Fibroblast of lung (primary cell): ENCODE measurements around the gene RERE. TPM values are rescaled to one million over a fixed set of nuclear protein-coding genes. Genes with fewer than 3 reads are reported as not detected.

Experiments used
- DNase-seq, 2 donors: peaks; one replicate each; pipeline versions ENCODE4 v3.0.0 to v3.0.0-alpha.2; 2010; ENCODE audit warnings: low read depth in 2 of 2
- H2AFZ ChIP-seq: 2 replicates; pipeline ENCODE4 v1.5.1; 2012; ENCODE audit warnings: low read length, control low read depth, inconsistent platforms
- H3K27ac ChIP-seq: 2 replicates; pipeline ENCODE4 v1.5.1; 2011; ENCODE audit warnings: low read length, control low read depth; ENCODE audit not compliant: insufficient read depth
- H3K27me3 ChIP-seq: 2 replicates; pipeline ENCODE4 v1.5.1; 2011; ENCODE audit warnings: mild to moderate bottlenecking, low read length; ENCODE audit not compliant: control insufficient read depth, insufficient read depth
- H3K36me3 ChIP-seq: 2 replicates; pipeline ENCODE4 v1.5.1; 2011; ENCODE audit warnings: low read length; ENCODE audit not compliant: control insufficient read depth, insufficient read depth
- H3K4me1 ChIP-seq: 2 replicates; pipeline ENCODE4 v1.5.1; 2011; ENCODE audit warnings: low read length; ENCODE audit not compliant: control insufficient read depth, insufficient read depth; ENCODE audit errors: extremely low read depth
- H3K4me2 ChIP-seq: 2 replicates; pipeline ENCODE4 v1.5.1; 2011; ENCODE audit warnings: low read length, control low read depth; ENCODE audit not compliant: insufficient read depth; ENCODE audit errors: extremely low read depth
- H3K4me3 ChIP-seq, 4 experiments: fragments of 200-600 bp in 1 of 4; sonication (generic) in 1 of 4; replicated peaks in 1 of 4; 2 replicates each; pipeline ENCODE4 v1.5.1; 2011 to 2016; ENCODE audit warnings: low read length in 4 of 4, low read depth in 3 of 4, mild to moderate bottlenecking in 3 of 4, control low read depth in 2 of 4, inconsistent platforms in 1 of 4, mixed read lengths in 1 of 4; ENCODE audit not compliant: insufficient read depth in 1 of 4; ENCODE audit errors: control extremely low read depth in 1 of 4
- H3K79me2 ChIP-seq: 2 replicates; pipeline ENCODE4 v1.5.1; 2012; ENCODE audit warnings: mild to moderate bottlenecking, low read length, inconsistent platforms; ENCODE audit not compliant: control insufficient read depth, insufficient read depth
- H3K9ac ChIP-seq: 2 replicates; pipeline ENCODE4 v1.5.1; 2011; ENCODE audit warnings: mild to moderate bottlenecking, low read length, control low read depth; ENCODE audit not compliant: insufficient read depth
- H3K9me3 ChIP-seq: 2 replicates; pipeline ENCODE4 v1.5.1; 2012; ENCODE audit warnings: low read depth, low read length; ENCODE audit not compliant: control insufficient read depth, insufficient read depth
- H4K20me1 ChIP-seq: 2 replicates; pipeline ENCODE4 v1.5.1; 2011; ENCODE audit warnings: low read length; ENCODE audit not compliant: control insufficient read depth, insufficient read depth; ENCODE audit errors: extremely low read depth
- EZH2 ChIP-seq: IDR thresholded peaks from 2 replicates; pipeline ENCODE4 v1.5.1; 2012; ENCODE audit warnings: low read length, control low read depth, mild to moderate bottlenecking; ENCODE audit errors: missing control alignments
- polyA plus RNA-seq, 2 donors: library from polyadenylated mRNA; depleted of rRNA in 1 of 2; stranded (reverse) in 1 of 2; unstranded in 1 of 2; fragments of >200 nt; gene quantifications; 2 replicates each; pipeline ENCODE4 v1.2.1, GENCODE V29; 2011 to 2012; ENCODE audit warnings: missing spikeins in 1 of 2
- total RNA-seq: library from RNA; depleted of rRNA; stranded (reverse); fragments of >200 nt; gene quantifications from 2 replicates; pipeline ENCODE4 v1.2.1, GENCODE V29; 2014
- TF ChIP-seq, protein P1 (sequence below), 2 donors: IDR thresholded peaks in 1 of 2; conservative IDR thresholded peaks in 1 of 2; 1 replicate in 1 of 2; 2 replicates in 1 of 2; pipeline ENCODE4 v1.5.1; 2011 to 2012; ENCODE audit warnings: low read length in 2 of 2, control low read depth in 1 of 2, inconsistent platforms in 1 of 2, low read depth in 1 of 2, mild to moderate bottlenecking in 1 of 2

The RERE gene
- total and polyA plus RNA-seq, 2 donors (not counting 1 experiment from before 2014, with no cell fraction given), result 3.7 to 51.0 TPM

DNA sequence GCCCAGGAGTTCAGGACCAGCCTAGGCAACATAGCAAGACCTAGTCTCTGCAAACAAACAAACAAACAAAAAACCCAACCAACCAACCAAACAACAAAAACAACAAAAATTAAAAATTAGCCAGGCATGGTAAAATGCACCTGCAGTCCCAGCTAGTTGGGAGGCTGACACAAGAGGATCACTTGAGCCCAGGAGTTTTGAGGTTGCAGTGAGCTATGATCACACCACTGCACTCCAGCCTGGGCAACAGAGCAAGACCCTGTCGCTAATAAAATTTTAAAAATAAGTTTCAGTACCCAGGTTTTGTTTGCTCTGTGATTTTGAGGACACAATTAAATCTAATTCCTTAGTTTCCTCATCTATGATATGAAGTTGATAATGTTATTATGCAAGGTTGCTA is 298.3 kb downstream of the RERE start:
- Histone ChIP-seq H3K27me3 (no peaks in the 10 kb centered on the region), H3K79me2 (peaks cover 4% of the 10 kb centered on the region), H3K9me3 (no peaks in the 10 kb centered on the region), H3K4me1 (peaks cover 12% of the 10 kb centered on the region), H2AFZ (no peak overlapping the region), H3K36me3 (no peaks in the 10 kb centered on the region), H3K4me2 (no peak overlapping the region), H3K4me3 (no peak overlapping the region), H3K9ac (no peak overlapping the region), H3K27ac (no peak overlapping the region), H4K20me1 (no peaks in the 10 kb centered on the region)
- DNase-seq, result no peak
- TF ChIP-seq EZH2, result no peak
- TF ChIP-seq, protein P1, sequence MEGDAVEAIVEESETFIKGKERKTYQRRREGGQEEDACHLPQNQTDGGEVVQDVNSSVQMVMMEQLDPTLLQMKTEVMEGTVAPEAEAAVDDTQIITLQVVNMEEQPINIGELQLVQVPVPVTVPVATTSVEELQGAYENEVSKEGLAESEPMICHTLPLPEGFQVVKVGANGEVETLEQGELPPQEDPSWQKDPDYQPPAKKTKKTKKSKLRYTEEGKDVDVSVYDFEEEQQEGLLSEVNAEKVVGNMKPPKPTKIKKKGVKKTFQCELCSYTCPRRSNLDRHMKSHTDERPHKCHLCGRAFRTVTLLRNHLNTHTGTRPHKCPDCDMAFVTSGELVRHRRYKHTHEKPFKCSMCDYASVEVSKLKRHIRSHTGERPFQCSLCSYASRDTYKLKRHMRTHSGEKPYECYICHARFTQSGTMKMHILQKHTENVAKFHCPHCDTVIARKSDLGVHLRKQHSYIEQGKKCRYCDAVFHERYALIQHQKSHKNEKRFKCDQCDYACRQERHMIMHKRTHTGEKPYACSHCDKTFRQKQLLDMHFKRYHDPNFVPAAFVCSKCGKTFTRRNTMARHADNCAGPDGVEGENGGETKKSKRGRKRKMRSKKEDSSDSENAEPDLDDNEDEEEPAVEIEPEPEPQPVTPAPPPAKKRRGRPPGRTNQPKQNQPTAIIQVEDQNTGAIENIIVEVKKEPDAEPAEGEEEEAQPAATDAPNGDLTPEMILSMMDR (conservative IDR thresholded peaks at IDR 0.05 in 1 of 2, IDR thresholded peaks at IDR 0.05 in 1 of 2; ENCODE audit: low read depth in 1 of 2, low read length in 2 of 2), result no peak

DNA sequence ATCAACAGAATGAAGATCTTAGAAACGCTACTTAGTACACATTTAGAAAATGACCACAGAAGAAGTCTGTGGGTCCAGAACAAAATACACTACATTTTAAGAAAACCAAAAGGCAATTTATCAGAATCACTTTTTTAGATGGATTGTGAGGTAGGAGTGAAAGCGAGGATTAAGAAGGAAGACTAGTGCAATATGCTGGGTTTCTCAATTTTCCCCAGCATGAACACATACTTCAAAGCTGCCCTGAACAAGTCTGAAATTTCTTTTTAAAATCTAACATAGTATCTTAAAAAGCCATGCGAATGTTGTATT is 299.0 kb downstream of the RERE start:
- Histone ChIP-seq H3K4me2 (no peak overlapping the region), H3K9ac (no peak overlapping the region), H3K4me1 (peaks cover 12% of the 10 kb centered on the region), H3K27ac (no peak overlapping the region), H3K79me2 (peaks cover 2% of the 10 kb centered on the region), H3K27me3 (no peaks in the 10 kb centered on the region), H3K4me3 (no peak overlapping the region), H3K9me3 (no peaks in the 10 kb centered on the region), H2AFZ (no peak overlapping the region), H3K36me3 (no peaks in the 10 kb centered on the region), H4K20me1 (no peaks in the 10 kb centered on the region)
- no peak for TF ChIP-seq EZH2
- TF ChIP-seq, protein P1 (conservative IDR thresholded peaks at IDR 0.05 in 1 of 2, IDR thresholded peaks at IDR 0.05 in 1 of 2; ENCODE audit: low read depth in 1 of 2, low read length in 2 of 2), result no peak
- DNase-seq, result no peak

GRCh38 chr1:8517661-8518489 is 299.6 kb downstream of the RERE start:
- H3K79me2 ChIP-seq, result peaks cover 2% of the 10 kb centered on the region
- H3K4me1 ChIP-seq, result peaks cover 12% of the 10 kb centered on the region
- H3K4me3 ChIP-seq, result no peak overlapping the region
- no peaks in the 10 kb centered on the region for H3K27me3 ChIP-seq
- no peaks in the 10 kb centered on the region for H3K36me3 ChIP-seq
- no peak overlapping the region for H2AFZ ChIP-seq
- DNase-seq, result peak; percentile 16 to 63
- H3K9me3 ChIP-seq, result no peaks in the 10 kb centered on the region
- H4K20me1 ChIP-seq, result no peaks in the 10 kb centered on the region
- H3K27ac ChIP-seq, result peak overlapping the region; percentile 71
- TF ChIP-seq, protein P1 (conservative IDR thresholded peaks at IDR 0.05 in 1 of 2, IDR thresholded peaks at IDR 0.05 in 1 of 2; ENCODE audit: low read depth in 1 of 2, low read length in 2 of 2), result no peak
- no peak for TF ChIP-seq EZH2
- H3K9ac ChIP-seq, result no peak overlapping the region
- no peak overlapping the region for H3K4me2 ChIP-seq
